Liver (tissue), 9 donors: ENCODE measurements around the gene CARD11. TPM values are rescaled to one million over a fixed set of nuclear protein-coding genes. Genes with fewer than 3 reads are reported as not detected.
"Not testable (repeated sequence)": the region's sequence is repeated elsewhere in the genome, so short reads cannot be mapped to it uniquely, and the experiment has no call there.

Experiments
- DNase-seq: peaks from one replicate; pipeline ENCODE4 v3.0.0-alpha.2; 2017; ENCODE audit warnings: low spot score
- H3K27ac ChIP-seq, 2 donors: one replicate each; pipeline ENCODE4 v1.7.0; 2013; ENCODE audit warnings: inconsistent platforms in 2 of 2, low read length in 2 of 2, control low read depth in 1 of 2, low read depth in 1 of 2, mild to moderate bottlenecking in 1 of 2
- H3K27me3 ChIP-seq, 4 donors: one replicate each; pipeline versions ENCODE4 v1.6.1 to v1.7.0; 2013; ENCODE audit warnings: low read length in 3 of 4, inconsistent platforms in 1 of 4, mild to moderate bottlenecking in 1 of 4, moderate library complexity in 1 of 4; ENCODE audit not compliant: control insufficient read depth in 4 of 4, insufficient read depth in 4 of 4
- H3K36me3 ChIP-seq, 4 donors: one replicate each; pipeline versions ENCODE4 v1.6.1 to v1.7.0; 2013; ENCODE audit warnings: low read length in 3 of 4, mild to moderate bottlenecking in 3 of 4, low read depth in 1 of 4, moderate library complexity in 1 of 4; ENCODE audit not compliant: control insufficient read depth in 4 of 4, insufficient read depth in 3 of 4
- H3K4me1 ChIP-seq, 4 donors: one replicate each; pipeline versions ENCODE4 v1.6.1 to v1.7.0; 2013; ENCODE audit warnings: low read length in 3 of 4, mild to moderate bottlenecking in 3 of 4, moderate library complexity in 1 of 4; ENCODE audit not compliant: control insufficient read depth in 4 of 4, insufficient read depth in 4 of 4
- H3K4me3 ChIP-seq, 3 donors: one replicate each; pipeline versions ENCODE4 v1.6.1 to v1.7.0; 2013; ENCODE audit warnings: low read length in 3 of 3, control low read depth in 1 of 3, low read depth in 1 of 3, mild to moderate bottlenecking in 1 of 3
- H3K9ac ChIP-seq, 2 donors: one replicate each; pipeline ENCODE4 v1.7.0; 2013; ENCODE audit warnings: low read length in 2 of 2, mild to moderate bottlenecking in 2 of 2, moderate library complexity in 2 of 2, control low read depth in 1 of 2, low read depth in 1 of 2
- H3K9me3 ChIP-seq, 4 donors: one replicate each; pipeline versions ENCODE4 v1.6.1 to v1.7.0; 2013; ENCODE audit warnings: low read length in 3 of 4; ENCODE audit not compliant: control insufficient read depth in 4 of 4
- ATF3 ChIP-seq: IDR thresholded peaks from 2 replicates; pipeline ENCODE4 v1.6.1; 2016; ENCODE audit warnings: antibody characterized with exemption
- CTCF ChIP-seq: fragments of 150-350 bp; IDR thresholded peaks from 2 replicates; pipeline ENCODE4 v1.5.1; 2017; ENCODE audit warnings: improper control_type of control experiment, low read depth, low read length; ENCODE audit not compliant: missing input control
- EGR1 ChIP-seq, 2 donors: IDR thresholded peaks; 2 replicates each; pipeline ENCODE4 v1.6.1; 2016 to 2018; ENCODE audit warnings: antibody characterized with exemption in 2 of 2, low read depth in 2 of 2
- FOXA1 ChIP-seq: IDR thresholded peaks from 2 replicates; pipeline ENCODE4 v1.6.1; 2016; ENCODE audit warnings: antibody characterized with exemption
- FOXA2 ChIP-seq: IDR thresholded peaks from 2 replicates; pipeline ENCODE4 v1.6.1; 2016; ENCODE audit warnings: antibody characterized with exemption
- GABPA ChIP-seq, 2 donors: IDR thresholded peaks in 1 of 2; conservative IDR thresholded peaks in 1 of 2; 2 replicates each; pipeline ENCODE4 v1.6.1; 2016; ENCODE audit warnings: antibody characterized with exemption in 2 of 2, mild to moderate bottlenecking in 1 of 2, moderate library complexity in 1 of 2
- HNF4A ChIP-seq, 2 donors: conservative IDR thresholded peaks; 2 replicates each; pipeline ENCODE4 v1.6.1; 2016; ENCODE audit warnings: antibody characterized with exemption in 2 of 2, mild to moderate bottlenecking in 2 of 2
- HNF4G ChIP-seq: IDR thresholded peaks from 2 replicates; pipeline ENCODE4 v1.6.1; 2016; ENCODE audit warnings: antibody characterized with exemption
- JUND ChIP-seq, 2 donors: IDR thresholded peaks; 2 replicates each; pipeline ENCODE4 v1.6.1; 2016; ENCODE audit warnings: antibody characterized with exemption in 2 of 2
- MAX ChIP-seq: IDR thresholded peaks from 2 replicates; pipeline ENCODE4 v1.6.1; 2016; ENCODE audit warnings: antibody characterized with exemption
- RAD21 ChIP-seq, 2 donors: IDR thresholded peaks; 2 replicates each; pipeline ENCODE4 v1.6.1; 2016; ENCODE audit warnings: antibody characterized with exemption in 2 of 2, mild to moderate bottlenecking in 2 of 2
- REST ChIP-seq: IDR thresholded peaks from 2 replicates; pipeline ENCODE4 v1.6.1; 2016; ENCODE audit warnings: antibody characterized with exemption, mild to moderate bottlenecking
- RXRA ChIP-seq, 2 donors: IDR thresholded peaks; 2 replicates each; pipeline ENCODE4 v1.6.1; 2017 to 2018; ENCODE audit warnings: antibody characterized with exemption in 2 of 2, mild to moderate bottlenecking in 1 of 2
- TAF1 ChIP-seq: conservative IDR thresholded peaks from 2 replicates; pipeline ENCODE4 v1.6.1; 2016; ENCODE audit warnings: antibody characterized with exemption, mild to moderate bottlenecking
- YY1 ChIP-seq: IDR thresholded peaks from 2 replicates; pipeline ENCODE4 v1.6.1; 2016; ENCODE audit warnings: antibody characterized with exemption, mild to moderate bottlenecking
- ZBTB33 ChIP-seq: IDR thresholded peaks from 2 replicates; pipeline ENCODE4 v1.6.1; 2016; ENCODE audit warnings: antibody characterized with exemption
- WGBS: extraction: QIAGEN DNeasy Blood & Tissue Kit; methylation state at CpG from one replicate; pipeline ENCODE4 v1.1.7; 2013; 5-methylcytosine and 5-hydroxymethylcytosine counted together
- polyA plus RNA-seq, 2 donors: library from polyadenylated mRNA; stranded (reverse) in 1 of 2; unstranded in 1 of 2; fragments of 200-250 nt in 1 of 2; fragments of >200 nt in 1 of 2; fragmentation: Nextera tagmentation in 1 of 2; extraction: Ambion mirVana in 1 of 2; gene quantifications; one replicate each; pipeline versions ENCODE4 v1.2.1 to v1.2.3, GENCODE V29; 2013 to 2015
- total RNA-seq, 2 donors: library from RNA; depleted of rRNA; stranded (reverse); fragments of >200 nt; gene quantifications; one replicate each; pipeline ENCODE4 v1.2.3, GENCODE V29; 2014
- donor health status: healthy.
- donor health status: healthy.
- donor health status: healthy.
- donor health status: healthy.
- donor health status: healthy.

The CARD11 gene
- total and polyA plus RNA-seq, 4 donors = 0.42 to 1.3 (median 0.83) TPM

- H3K9ac ChIP-seq = no peak overlapping the region
- DNase-seq = no peak
- no peaks in the 10 kb centered on the region for H3K9me3 ChIP-seq
- TF ChIP-seq RXRA (IDR thresholded peaks at IDR 0.05) (no peak), EGR1 (IDR thresholded peaks at IDR 0.05; ENCODE audit: low read depth in 2 of 2) (no peak), JUND (IDR thresholded peaks at IDR 0.05) (no peak), REST (no peak), CTCF (no peak), HNF4A (conservative IDR thresholded peaks at IDR 0.05) (no peak), RAD21 (IDR thresholded peaks at IDR 0.05) (no peak), ZBTB33 (no peak), YY1 (no peak), HNF4G (no peak), FOXA2 (no peak), TAF1 (no peak), MAX (no peak), GABPA (IDR thresholded peaks at IDR 0.05 in 1 of 2, conservative IDR thresholded peaks at IDR 0.05 in 1 of 2) (no peak), FOXA1 (no peak), ATF3 (no peak)
- H3K36me3 ChIP-seq = no peaks in the 10 kb centered on the region
- no peak overlapping the region for H3K27ac ChIP-seq
- no peaks in the 10 kb centered on the region for H3K27me3 ChIP-seq
- H3K4me3 ChIP-seq = no peak overlapping the region
- 86% methylated on average over 15 of the region's 15 CpGs for WGBS
- H3K4me1 ChIP-seq = no peaks in the 10 kb centered on the region
These were observed 85.1 kb downstream of the CARD11 start for GRCh38 chr7:2958416-2959102.

- 80% methylated on average over 5 of the region's 5 CpGs for WGBS
- H3K4me3 ChIP-seq, H3K4me1 ChIP-seq, H3K36me3 ChIP-seq, H3K27ac ChIP-seq, H3K9me3 ChIP-seq, DNase-seq, H3K27me3 ChIP-seq, H3K9ac ChIP-seq: not testable (repeated sequence)
These were observed 86.3 kb downstream of the CARD11 start for GRCh38 chr7:2957369-2957727.
